IMR-90 (cell line): ENCODE measurements around the gene GBF1. TPM values are rescaled to one million over a fixed set of nuclear protein-coding genes. Genes with fewer than 3 reads are reported as not detected.

Experiments
- ATAC-seq: fragments of 200-7000 bp; cut with Tn5 transposase; 2 replicates; pipeline ENCODE4 v1.9.1; 2020; ENCODE audit warnings: low read depth, mild to moderate bottlenecking, moderate library complexity
- BruUV-seq: library from RNA; stranded (reverse); fragments of 400-500 nt; replicated peaks from 2 replicates; lab custom pipeline; 2021; lab: Mats Ljungman, UMichigan
- CTCF ChIA-PET: fragments of 300-600 bp; formaldehyde crosslinking; extraction: SDS; loops from one replicate; lab custom pipeline; 2021; ENCODE audit warnings: antibody characterized with exemption; lab: Yijun Ruan, JAX
- POLR2A ChIA-PET: fragments of 300-600 bp; sonication (Branson Sonifier 250); formaldehyde crosslinking; loops from one replicate; lab custom pipeline; 2022; ENCODE audit warnings: antibody characterized with exemption; ENCODE audit not compliant: unreplicated experiment; lab: Charles Lee
- DNase-seq: peaks from one replicate; pipeline ENCODE4 v3.0.0; 2013
- H2AFZ ChIP-seq: replicated peaks from 2 replicates; pipeline ENCODE3; 2013; ENCODE audit warnings: low read length, mild to moderate bottlenecking; ENCODE audit not compliant: poor library complexity
- H2AK5ac ChIP-seq: 2 replicates; pipeline ENCODE4 v1.6.1; 2013; ENCODE audit warnings: low read depth, low read length, inconsistent platforms
- H2AK9ac ChIP-seq: replicated peaks from 2 replicates; pipeline ENCODE3; 2013; ENCODE audit warnings: mild to moderate bottlenecking, low read depth, low read length, moderate library complexity; ENCODE audit not compliant: poor library complexity
- H2BK120ac ChIP-seq: 2 replicates; pipeline ENCODE4 v1.6.1; 2013; ENCODE audit warnings: low read depth, low read length, inconsistent platforms
- H2BK15ac ChIP-seq: 3 replicates; pipeline ENCODE4 v1.6.1; 2013; ENCODE audit warnings: low read depth, low read length, inconsistent platforms
- H2BK20ac ChIP-seq: 2 replicates; pipeline ENCODE4 v1.6.1; 2013; ENCODE audit warnings: low read depth, mild to moderate bottlenecking, inconsistent platforms, low read length, moderate library complexity
- H2BK5ac ChIP-seq: 2 replicates; pipeline ENCODE4 v1.6.1; 2013; ENCODE audit warnings: mild to moderate bottlenecking, low read depth, low read length, inconsistent platforms; ENCODE audit not compliant: poor library complexity, severe bottlenecking
- H3K14ac ChIP-seq: replicated peaks from 2 replicates; pipeline ENCODE4 v1.6.1; 2013; ENCODE audit warnings: low read depth, low read length, inconsistent platforms
- H3K18ac ChIP-seq: 2 replicates; pipeline ENCODE4 v1.6.1; 2013; ENCODE audit warnings: low read depth, low read length, control low read depth
- H3K23ac ChIP-seq: 2 replicates; pipeline ENCODE4 v1.6.1; 2013; ENCODE audit warnings: low read depth, low read length, inconsistent platforms
- H3K27ac ChIP-seq: 2 replicates; pipeline ENCODE4 v1.5.1; 2013; ENCODE audit warnings: mild to moderate bottlenecking, control low read depth, low read length; ENCODE audit not compliant: insufficient read depth
- H3K27me3 ChIP-seq: 2 replicates; pipeline ENCODE4 v1.6.1; 2013; ENCODE audit warnings: low read length; ENCODE audit not compliant: control insufficient read depth, insufficient read depth
- H3K36me3 ChIP-seq: 2 replicates; pipeline ENCODE4 v1.6.1; 2013; ENCODE audit warnings: low read length, mixed read lengths; ENCODE audit not compliant: control insufficient read depth, insufficient read depth
- H3K4ac ChIP-seq: 2 replicates; pipeline ENCODE4 v1.6.1; 2013; ENCODE audit warnings: low read depth, low read length, inconsistent platforms
- H3K4me1 ChIP-seq: 2 replicates; pipeline ENCODE4 v1.6.1; 2013; ENCODE audit warnings: low read length, mixed read lengths; ENCODE audit not compliant: control insufficient read depth, insufficient read depth
- H3K4me2 ChIP-seq: 2 replicates; pipeline ENCODE4 v1.6.1; 2013; ENCODE audit warnings: low read depth, mild to moderate bottlenecking, control low read depth, low read length, moderate library complexity
- H3K4me3 ChIP-seq: 2 replicates; pipeline ENCODE4 v1.5.1; 2013; ENCODE audit warnings: low read depth, mild to moderate bottlenecking, control low read depth, low read length, moderate library complexity; ENCODE audit not compliant: insufficient read depth
- H3K56ac ChIP-seq: 2 replicates; pipeline ENCODE4 v1.6.1; 2013; ENCODE audit warnings: low read length, inconsistent platforms; ENCODE audit not compliant: insufficient read depth; ENCODE audit errors: extremely low read depth
- H3K79me1 ChIP-seq, 2 experiments: 2 replicates each; pipeline ENCODE4 v1.6.1; 2013; ENCODE audit warnings: low read length in 2 of 2, inconsistent platforms in 1 of 2, low read depth in 1 of 2
- H3K9ac ChIP-seq: 2 replicates; pipeline ENCODE4 v1.6.1; 2013; ENCODE audit warnings: low read depth, low read length, control low read depth
- H3K9me1 ChIP-seq: 2 replicates; pipeline ENCODE4 v1.6.1; 2013; ENCODE audit warnings: low read length, inconsistent platforms; ENCODE audit not compliant: insufficient read depth
- H3K9me3 ChIP-seq: 2 replicates; pipeline ENCODE4 v1.6.1; 2013; ENCODE audit warnings: low read length; ENCODE audit not compliant: control insufficient read depth, insufficient read depth
- H4K20me1 ChIP-seq: 2 replicates; pipeline ENCODE4 v1.6.1; 2013; ENCODE audit warnings: low read length, inconsistent platforms; ENCODE audit not compliant: insufficient read depth
- H4K5ac ChIP-seq: 2 replicates; pipeline ENCODE4 v1.6.1; 2013; ENCODE audit warnings: mild to moderate bottlenecking, low read depth, low read length, control low read depth
- H4K8ac ChIP-seq, 2 experiments: 2 replicates each; pipeline ENCODE4 v1.6.1; 2013; ENCODE audit warnings: low read depth in 2 of 2, low read length in 2 of 2, control low read depth in 1 of 2, inconsistent platforms in 1 of 2
- H4K91ac ChIP-seq: 2 replicates; pipeline ENCODE4 v1.6.1; 2013; ENCODE audit warnings: low read depth, low read length, inconsistent platforms; ENCODE audit not compliant: insufficient read depth
- CHD1 ChIP-seq: IDR thresholded peaks from 2 replicates; pipeline ENCODE4 v1.6.1; 2012; ENCODE audit warnings: low read depth, low read length, improper control_type of control experiment
- MXI1 ChIP-seq: IDR thresholded peaks from 2 replicates; pipeline ENCODE4 v1.6.1; 2012; ENCODE audit warnings: low read depth, mild to moderate bottlenecking, low read length, moderate library complexity, borderline replicate concordance
- WGBS, 2 experiments: methylation state at CpG; one replicate each; pipeline versions ENCODE4 v1.1.5 to v1.1.7; 2013; ENCODE audit warnings: missing lambda C conversion rate in 2 of 2; ENCODE audit not compliant: insufficient read length in 1 of 2; ENCODE audit errors: extremely low coverage in 2 of 2; 5-methylcytosine and 5-hydroxymethylcytosine counted together
- dilution Hi-C: fragments of 300-500 bp; cut with HindIII; formaldehyde crosslinking; loops from one replicate; pipeline ENCODE4 v1.14.3; 2018; ENCODE audit warnings: low sequenced_read_pairs; ENCODE audit not compliant: unreplicated experiment
- in situ Hi-C: fragments of 300-500 bp; cut with MboI; formaldehyde crosslinking; loops from 3 replicates; pipeline ENCODE4 v1.14.3; 2019; ENCODE audit warnings: low sequenced_read_pairs, inconsistent platforms, mixed read lengths
- intact Hi-C: fragments of 100-400 bp; cut with micrococcal nuclease; formaldehyde crosslinking; loops from 2 replicates; pipeline ENCODE4 v1.10.0; 2022
- polyA plus RNA-seq, 3 experiments: library from polyadenylated mRNA; depleted of rRNA; stranded (reverse); fragments of >200 nt; gene quantifications; 2 replicates each; pipeline ENCODE4 v1.2.3, GENCODE V29; 2012; ENCODE audit warnings: low replicate concordance in 1 of 3
- total RNA-seq: library from RNA; depleted of rRNA; stranded (reverse); fragments of >200 nt; gene quantifications from 2 replicates; pipeline ENCODE4 v1.2.3, GENCODE V29; 2012

GBF1 gene
- total and polyA plus RNA-seq, 2 of the 4 experiments (the other 2 are of a cell fraction): 38.7 to 40.1 TPM

DNA sequence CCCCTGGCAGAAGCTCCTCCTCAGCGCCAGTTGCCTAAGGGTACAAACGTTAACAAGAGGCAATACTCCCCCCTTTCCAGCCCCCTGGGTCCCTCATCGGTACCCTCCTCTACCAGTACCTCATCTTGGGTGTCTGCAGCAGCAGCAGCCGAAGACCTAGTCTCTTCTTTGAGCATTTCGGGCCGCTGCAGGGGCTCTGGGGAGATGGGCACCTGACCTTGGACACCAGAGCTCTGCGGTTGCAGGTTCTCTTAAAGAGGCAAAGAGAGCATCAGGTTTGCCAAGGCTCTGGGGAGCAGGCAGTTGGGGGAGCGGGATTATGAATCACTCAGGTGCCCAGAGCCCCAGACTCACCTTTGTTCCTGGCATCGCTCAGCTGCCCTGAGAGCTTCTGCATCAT is 178.8 kb downstream of the GBF1 start:
- Histone ChIP-seq H2BK5ac (no peak overlapping the region), H3K9ac (no peak overlapping the region), H2BK120ac (no peak overlapping the region), H4K20me1 (no peaks in the 10 kb centered on the region), H3K23ac (no peak overlapping the region), H3K56ac (no peak overlapping the region), H3K4ac (no peak overlapping the region), H4K5ac (no peak overlapping the region), H3K4me1 (peaks cover 11% of the 10 kb centered on the region), H3K27me3 (peaks cover 1% of the 10 kb centered on the region; the same call in 1 of the 2 replicates), H2AFZ (no peak overlapping the region), H3K14ac (no peak overlapping the region), H3K4me3 (no peak overlapping the region), H3K18ac (no peak overlapping the region), H2AK9ac (peak overlapping the region; percentile 34), H3K36me3 (peaks cover 6% of the 10 kb centered on the region; the same call in 1 of the 2 replicates), H4K91ac (no peak overlapping the region), H3K9me1 (peaks cover 13% of the 10 kb centered on the region; the same call in 1 of the 2 replicates), H4K8ac (no peak overlapping the region), H3K4me2 (no peak overlapping the region), H2BK20ac (no peak overlapping the region), H3K79me1 (peaks cover 3 to 43% of the 10 kb centered on the region in 2 experiments; a peak in 3 of 4 replicates), H2BK15ac (no peak overlapping the region), H3K27ac (no peak overlapping the region), H3K9me3 (no peaks in the 10 kb centered on the region), H2AK5ac (no peak overlapping the region)
- no peak for DNase-seq
- ChIA-PET CTCF (no interaction called here), POLR2A (no interaction called here)
- BruUV-seq: no TSS peak
- dilution Hi-C loops (no loop called here), intact Hi-C loops (no loop called here), in situ Hi-C loops (no loop called here)
- ATAC-seq: no peak
- 89% methylated on average over 4 of the region's 9 CpGs; no CpG with 5 or more reads in 1 of the 2 experiments for WGBS, 2 experiments
- TF ChIP-seq CHD1: no peak
- TF ChIP-seq MXI1: no peak
